ENCODE data around the gene SFI1.

Gene SFI1

DNA sequence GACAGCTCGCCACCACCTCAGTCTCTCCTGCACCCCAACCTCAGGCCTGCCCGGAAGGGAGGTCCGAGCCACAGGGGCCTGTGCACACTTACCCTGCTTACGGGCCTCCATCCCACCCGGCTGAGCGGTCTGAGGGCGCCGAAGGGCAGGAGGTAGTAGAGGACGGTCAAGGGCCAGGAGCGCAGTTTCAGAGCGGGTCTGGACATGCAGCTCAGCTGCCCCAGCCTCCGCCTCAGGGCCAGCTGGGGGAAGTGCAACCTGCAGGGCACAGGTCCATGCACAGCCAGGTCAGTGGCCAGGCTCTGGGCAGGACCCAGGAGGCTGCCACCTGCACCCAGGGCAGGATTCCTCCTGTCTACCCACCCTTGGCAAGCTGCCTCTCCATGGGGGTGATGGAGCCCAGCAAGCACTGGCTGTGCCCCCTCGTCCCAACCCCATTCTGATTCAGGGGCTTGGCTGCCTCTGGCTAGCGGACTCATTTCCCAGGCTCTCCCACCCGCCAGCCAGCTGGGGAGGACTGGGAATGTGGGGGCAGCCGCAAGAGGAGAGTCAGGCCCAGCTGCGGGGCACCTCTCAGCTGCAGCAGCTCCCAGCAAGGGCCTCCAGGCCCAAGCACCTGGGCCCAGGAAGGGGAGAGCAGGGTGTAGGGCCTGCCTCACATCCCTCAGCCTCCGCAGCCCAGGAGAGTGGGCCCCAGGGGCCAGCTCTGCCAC lies 127.4 kb downstream of the SFI1 start:
- peaks cover 32% of the 10 kb centered on the region for H3K36me3 ChIP-seq (ENCODE audit: insufficient read depth, low read depth, low read length)

GRCh38 chr22:31625257-31625640 lies 128.9 kb downstream of the SFI1 start:
- Histone ChIP-seq H3K4me3 (ENCODE audit: low read length) (peak overlapping the region; percentile 46; the same call in 1 of the 2 replicates), H3K27me3 (ENCODE audit: insufficient read depth, low read length) (no peaks in the 10 kb centered on the region), H3K9me3 (ENCODE audit: insufficient read depth, low read depth, low read length) (no peaks in the 10 kb centered on the region), H3K27ac (ENCODE audit: low read length) (no peak overlapping the region), H3K36me3 (ENCODE audit: insufficient read depth, low read depth, low read length) (peaks cover 23% of the 10 kb centered on the region), H3K4me1 (ENCODE audit: insufficient read depth, low read length) (peaks cover 29% of the 10 kb centered on the region), H3K9ac (ENCODE audit: low read depth, low read length) (peak overlapping the region; percentile 48; the same call in 1 of the 2 replicates)

More for the DNA sequence above, 127.4 kb downstream of the SFI1 start:
- Histone ChIP-seq H3K4me3 (ENCODE audit: low read length) (no peak overlapping the region), H3K27me3 (ENCODE audit: insufficient read depth, low read length) (no peaks in the 10 kb centered on the region), H3K27ac (ENCODE audit: low read length) (no peak overlapping the region), H3K9me3 (ENCODE audit: insufficient read depth, low read depth, low read length) (no peaks in the 10 kb centered on the region), H3K4me1 (ENCODE audit: insufficient read depth, low read length) (peaks cover 26% of the 10 kb centered on the region), H3K9ac (ENCODE audit: low read depth, low read length) (0 out of 2 replicates have a peak overlapping the region, but pooled peaks have one; percentile 21)

DNA sequence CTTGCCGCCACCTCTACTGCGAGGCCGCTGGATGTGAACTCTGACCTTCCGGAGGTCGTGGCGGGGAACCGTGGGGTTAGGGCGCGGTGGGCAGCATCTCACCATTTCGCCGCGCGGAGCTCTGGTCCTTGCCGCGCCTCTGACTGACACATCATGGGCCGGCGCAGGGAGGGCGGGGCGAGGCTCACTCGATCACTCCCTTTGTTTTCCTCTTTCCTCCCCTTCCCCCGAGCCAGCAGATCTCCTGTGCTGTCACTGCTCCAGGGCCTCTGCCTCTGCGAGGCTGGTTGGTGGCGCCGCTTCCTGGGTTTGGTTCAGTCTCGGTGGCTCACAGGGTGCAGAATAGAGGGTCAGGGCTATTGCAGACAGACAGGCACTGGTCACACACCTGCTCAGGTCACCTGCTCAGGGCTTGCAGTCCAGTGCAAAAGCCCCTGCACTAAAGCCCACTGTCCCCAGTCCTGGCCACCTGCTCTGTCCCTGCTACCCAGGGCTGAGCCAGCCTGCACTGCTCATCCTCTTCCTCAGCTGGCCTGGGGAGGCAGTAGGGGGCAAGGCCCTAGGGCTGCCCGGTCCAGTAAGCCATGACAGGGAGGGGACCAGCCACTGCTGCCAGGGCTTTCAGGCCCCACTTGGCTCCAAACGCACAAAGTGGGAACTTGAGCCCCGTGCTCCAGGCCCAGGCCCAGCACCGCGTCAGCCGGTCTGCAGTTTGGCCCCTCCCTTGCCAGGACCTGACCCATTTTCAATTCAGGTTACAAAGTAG lies 129.5 kb downstream of the SFI1 start:
- H3K27ac ChIP-seq (ENCODE audit: low read length), result peak overlapping the region; percentile 37

DNA sequence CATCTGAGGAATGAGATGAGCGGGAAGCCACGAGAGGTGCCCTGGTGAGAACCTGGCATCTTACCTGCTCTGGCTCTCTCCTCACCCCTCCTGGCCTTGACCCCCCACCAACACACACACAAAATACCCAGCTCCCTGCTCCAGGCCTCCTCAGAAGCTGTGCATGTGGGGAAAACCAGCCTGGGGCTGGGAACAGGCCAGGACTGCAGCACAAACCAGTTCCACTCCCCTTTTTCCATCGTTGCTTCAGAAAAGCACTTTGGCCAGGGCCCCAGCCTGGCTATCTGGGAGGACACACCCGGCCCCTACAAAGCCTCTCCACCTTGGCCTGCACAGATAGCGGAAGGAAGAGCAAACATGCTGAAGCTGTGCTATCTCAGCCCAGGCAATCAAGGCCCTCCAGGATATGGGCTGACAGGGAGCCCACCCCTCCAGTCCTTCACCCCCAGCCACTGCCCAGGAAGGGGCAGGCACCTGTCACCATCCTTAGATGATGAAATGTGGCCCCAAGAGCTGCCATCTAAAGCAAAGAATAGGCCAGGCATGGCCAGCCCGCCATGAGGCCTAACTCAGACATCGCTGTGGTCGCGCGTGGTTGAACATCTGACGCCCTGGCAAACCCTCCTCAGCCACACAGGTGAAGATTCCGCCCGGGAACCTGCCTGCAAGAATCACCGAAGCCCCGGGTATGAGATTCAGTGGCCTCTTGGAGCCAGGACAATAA lies 130.3 kb downstream of the SFI1 start:
- H3K4me3 ChIP-seq (ENCODE audit: low read length), result no peak overlapping the region
- H3K4me1 ChIP-seq (ENCODE audit: insufficient read depth, low read length), result peaks cover 31% of the 10 kb centered on the region
- peak overlapping the region; percentile 37 for H3K27ac ChIP-seq (ENCODE audit: low read length)
- peaks cover 12% of the 10 kb centered on the region for H3K36me3 ChIP-seq (ENCODE audit: insufficient read depth, low read depth, low read length)
- H3K9me3 ChIP-seq (ENCODE audit: insufficient read depth, low read depth, low read length), result no peaks in the 10 kb centered on the region
- H3K27me3 ChIP-seq (ENCODE audit: insufficient read depth, low read length), result no peaks in the 10 kb centered on the region
- H3K9ac ChIP-seq (ENCODE audit: low read depth, low read length), result peak overlapping the region; percentile 51

More for the DNA sequence above, 129.5 kb downstream of the SFI1 start:
- Histone ChIP-seq H3K27me3 (ENCODE audit: insufficient read depth, low read length) (no peaks in the 10 kb centered on the region), H3K4me1 (ENCODE audit: insufficient read depth, low read length) (peaks cover 29% of the 10 kb centered on the region), H3K36me3 (ENCODE audit: insufficient read depth, low read depth, low read length) (peaks cover 18% of the 10 kb centered on the region), H3K9ac (ENCODE audit: low read depth, low read length) (peak overlapping the region; percentile 51; the same call in 1 of the 2 replicates), H3K4me3 (ENCODE audit: low read length) (peak overlapping the region; percentile 46; the same call in 1 of the 2 replicates), H3K9me3 (ENCODE audit: insufficient read depth, low read depth, low read length) (no peaks in the 10 kb centered on the region)

- H3K9me3 ChIP-seq (ENCODE audit: insufficient read depth, low read depth, low read length), result no peaks in the 10 kb centered on the region
- H3K27ac ChIP-seq (ENCODE audit: low read length), result no peak overlapping the region
- H3K27me3 ChIP-seq (ENCODE audit: insufficient read depth, low read length), result no peaks in the 10 kb centered on the region
- peaks cover 7% of the 10 kb centered on the region for H3K36me3 ChIP-seq (ENCODE audit: insufficient read depth, low read depth, low read length)
- no peak overlapping the region for H3K4me3 ChIP-seq (ENCODE audit: low read length)
- H3K4me1 ChIP-seq (ENCODE audit: insufficient read depth, low read length), result peaks cover 31% of the 10 kb centered on the region
- no peak overlapping the region; the same call in 1 of the 2 replicates for H3K9ac ChIP-seq (ENCODE audit: low read depth, low read length)
Observed at GRCh38 chr22:31627223-31627731, 130.9 kb downstream of the SFI1 start.

DNA sequence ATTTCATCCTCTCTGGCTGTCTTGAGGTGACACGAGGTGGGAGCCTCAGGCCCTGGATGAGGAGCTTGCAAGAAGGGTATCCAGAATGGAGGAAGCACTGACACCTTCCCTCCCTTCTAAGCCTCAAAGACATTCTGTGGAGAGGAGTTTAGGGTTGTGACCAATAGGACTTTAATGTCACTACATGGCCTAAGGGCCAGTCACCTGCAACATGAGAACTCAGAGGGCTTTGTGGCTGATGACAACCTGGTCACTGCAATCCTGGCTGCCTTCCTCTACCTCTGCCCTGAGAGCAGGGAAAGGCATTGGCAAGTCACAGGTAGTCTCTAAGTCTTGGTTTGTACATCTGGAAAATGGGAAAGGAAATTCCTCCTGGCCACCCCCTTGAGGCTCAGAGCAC lies 132.0 kb downstream of the SFI1 start:
- peaks cover 31% of the 10 kb centered on the region for H3K4me1 ChIP-seq (ENCODE audit: insufficient read depth, low read length)
- no peak overlapping the region for H3K9ac ChIP-seq (ENCODE audit: low read depth, low read length)

GRCh38 chr22:31628969-31629708 lies 132.8 kb downstream of the SFI1 start:
- H3K27me3 ChIP-seq (ENCODE audit: insufficient read depth, low read length), result no peaks in the 10 kb centered on the region
- 0 out of 2 replicates have a peak overlapping the region, but pooled peaks have one; percentile 79 for H3K4me3 ChIP-seq (ENCODE audit: low read length)
- no peak overlapping the region for H3K27ac ChIP-seq (ENCODE audit: low read length)
- H3K36me3 ChIP-seq (ENCODE audit: insufficient read depth, low read depth, low read length), result peaks cover 6% of the 10 kb centered on the region
- no peaks in the 10 kb centered on the region for H3K9me3 ChIP-seq (ENCODE audit: insufficient read depth, low read depth, low read length)
- no peak overlapping the region for H3K9ac ChIP-seq (ENCODE audit: low read depth, low read length)
- H3K4me1 ChIP-seq (ENCODE audit: insufficient read depth, low read length), result peaks cover 30% of the 10 kb centered on the region

More for the DNA sequence above, 132.0 kb downstream of the SFI1 start:
- H3K36me3 ChIP-seq (ENCODE audit: insufficient read depth, low read depth, low read length), result peaks cover 6% of the 10 kb centered on the region
- no peaks in the 10 kb centered on the region for H3K27me3 ChIP-seq (ENCODE audit: insufficient read depth, low read length)
- no peak overlapping the region for H3K27ac ChIP-seq (ENCODE audit: low read length)
- no peaks in the 10 kb centered on the region for H3K9me3 ChIP-seq (ENCODE audit: insufficient read depth, low read depth, low read length)
- H3K4me3 ChIP-seq (ENCODE audit: low read length), result no peak overlapping the region

DNA sequence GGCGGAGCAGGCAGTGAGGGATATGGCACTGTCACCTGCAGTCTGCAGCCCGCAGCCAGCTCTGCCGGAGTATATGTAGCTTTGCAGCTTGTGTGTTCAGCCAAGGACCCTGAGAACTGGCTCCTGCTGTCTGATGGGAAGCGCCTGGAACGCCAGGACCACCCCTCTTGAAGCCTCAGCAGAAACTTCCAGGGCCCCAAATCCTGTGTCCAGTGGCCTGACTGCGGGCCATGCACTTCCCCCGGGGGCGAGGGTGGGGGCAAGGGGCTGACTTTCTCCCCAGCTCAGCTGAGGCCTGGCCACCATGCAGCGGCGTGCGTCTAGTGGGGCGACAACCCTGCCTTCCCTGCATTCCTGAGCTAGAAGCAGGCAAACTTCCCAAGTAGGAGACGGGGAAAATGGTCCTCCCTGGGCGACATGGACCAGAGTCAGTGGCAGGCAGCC lies 133.4 kb downstream of the SFI1 start:
- Histone ChIP-seq H3K27me3 (ENCODE audit: insufficient read depth, low read length) (no peaks in the 10 kb centered on the region), H3K4me3 (ENCODE audit: low read length) (peak overlapping the region; percentile 79), H3K9me3 (ENCODE audit: insufficient read depth, low read depth, low read length) (no peaks in the 10 kb centered on the region), H3K9ac (ENCODE audit: low read depth, low read length) (peak overlapping the region; percentile 84), H3K4me1 (ENCODE audit: insufficient read depth, low read length) (peaks cover 25% of the 10 kb centered on the region), H3K36me3 (ENCODE audit: insufficient read depth, low read depth, low read length) (peaks cover 6% of the 10 kb centered on the region), H3K27ac (ENCODE audit: low read length) (no peak overlapping the region)

DNA sequence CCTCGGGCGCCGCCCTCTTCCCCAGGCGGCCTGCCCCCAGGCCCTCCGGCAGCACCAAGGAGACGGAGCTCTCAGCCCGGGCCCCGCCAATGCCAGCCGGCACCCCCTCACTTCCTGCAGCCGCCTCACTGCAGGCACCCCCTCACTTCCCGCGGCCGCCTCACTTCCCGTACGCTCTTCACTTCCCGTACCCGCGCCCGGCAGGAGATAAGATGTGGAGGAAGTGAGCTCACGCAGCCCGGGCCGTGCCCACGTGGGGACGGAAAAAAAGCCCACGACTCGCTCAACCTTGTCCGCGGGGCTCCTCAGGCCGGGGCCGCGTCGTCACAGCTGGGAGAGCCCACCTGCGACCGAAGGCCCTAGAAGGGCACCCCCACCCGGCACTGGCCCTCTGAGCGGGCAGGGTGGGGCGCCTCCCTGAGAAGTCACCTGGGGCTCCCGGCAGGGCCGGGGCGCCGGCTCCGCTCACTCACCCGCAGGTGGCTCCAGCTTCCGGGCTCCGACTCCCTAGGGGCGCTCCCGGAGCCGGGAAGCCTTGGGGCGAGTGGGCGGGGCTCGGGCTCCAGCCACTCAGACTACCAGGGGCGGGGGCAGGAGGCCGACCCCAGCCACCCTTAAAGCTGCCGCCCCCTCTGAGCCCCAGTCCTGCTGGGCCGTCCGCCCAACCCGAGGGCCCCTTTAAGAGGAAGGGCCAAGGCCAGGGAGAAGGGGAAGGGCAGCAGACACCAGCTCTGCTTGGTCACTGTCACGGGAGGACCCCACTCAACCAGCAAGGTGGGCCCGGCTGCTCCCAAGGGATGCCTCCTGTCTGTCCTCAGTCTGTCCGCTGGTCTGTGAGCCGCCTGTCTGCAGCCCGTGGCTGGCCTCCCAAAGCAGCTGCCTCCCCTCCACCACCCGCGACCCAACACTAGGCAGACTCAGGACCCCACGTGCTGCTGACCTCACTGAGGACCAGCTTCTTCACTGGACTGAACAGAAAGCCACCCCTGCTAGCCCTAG lies 134.3 kb downstream of the SFI1 start:
- Histone ChIP-seq H3K4me1 (ENCODE audit: insufficient read depth, low read length) (peaks cover 18% of the 10 kb centered on the region), H3K9ac (ENCODE audit: low read depth, low read length) (peak overlapping the region; percentile 84), H3K9me3 (ENCODE audit: insufficient read depth, low read depth, low read length) (no peaks in the 10 kb centered on the region), H3K27me3 (ENCODE audit: insufficient read depth, low read length) (no peaks in the 10 kb centered on the region), H3K27ac (ENCODE audit: low read length) (no peak overlapping the region), H3K4me3 (ENCODE audit: low read length) (peak overlapping the region; percentile 79), H3K36me3 (ENCODE audit: insufficient read depth, low read depth, low read length) (peaks cover 6% of the 10 kb centered on the region)

DNA sequence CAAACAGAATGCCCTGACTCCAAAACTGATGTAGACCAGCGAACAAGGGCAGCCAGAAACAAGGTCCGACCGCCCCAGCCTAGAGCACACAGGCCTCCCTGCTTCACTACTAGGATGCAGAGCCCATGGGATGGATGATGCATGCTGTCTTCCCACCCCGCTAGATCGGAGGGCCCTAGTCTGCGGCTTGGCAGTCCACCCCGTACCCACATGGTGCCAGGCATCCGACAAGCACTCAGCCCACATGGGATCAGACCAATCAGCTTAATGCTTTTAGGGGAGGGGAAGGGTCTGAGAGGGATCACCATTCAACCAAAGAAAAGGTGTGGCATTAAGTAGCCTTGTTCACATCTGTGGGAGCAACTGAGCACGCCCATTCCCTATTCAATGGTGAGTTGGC lies 135.1 kb downstream of the SFI1 start:
- H3K9ac ChIP-seq (ENCODE audit: low read depth, low read length), result peak overlapping the region; percentile 67; the same call in 1 of the 2 replicates
- peaks cover 14% of the 10 kb centered on the region for H3K4me1 ChIP-seq (ENCODE audit: insufficient read depth, low read length)
- H3K27ac ChIP-seq (ENCODE audit: low read length), result no peak overlapping the region
- peak overlapping the region; percentile 79 for H3K4me3 ChIP-seq (ENCODE audit: low read length)
- no peaks in the 10 kb centered on the region for H3K9me3 ChIP-seq (ENCODE audit: insufficient read depth, low read depth, low read length)
- H3K36me3 ChIP-seq (ENCODE audit: insufficient read depth, low read depth, low read length), result peaks cover 6% of the 10 kb centered on the region
- H3K27me3 ChIP-seq (ENCODE audit: insufficient read depth, low read length), result no peaks in the 10 kb centered on the region

Measured in iPS-20b (cell line).